GM12892 (cell line): Measurements from ENCODE around the gene HK3.

Source experiments
- POLR2A ChIP-seq: IDR thresholded peaks from 2 replicates; pipeline ENCODE4 v1.6.1; 2011; ENCODE audit warnings: low read depth, low read length, control low read depth
- TAF1 ChIP-seq: IDR thresholded peaks from 2 replicates; pipeline ENCODE4 v1.6.1; 2011; ENCODE audit warnings: low read depth, mild to moderate bottlenecking, control low read depth, low read length, borderline replicate concordance

DNA sequence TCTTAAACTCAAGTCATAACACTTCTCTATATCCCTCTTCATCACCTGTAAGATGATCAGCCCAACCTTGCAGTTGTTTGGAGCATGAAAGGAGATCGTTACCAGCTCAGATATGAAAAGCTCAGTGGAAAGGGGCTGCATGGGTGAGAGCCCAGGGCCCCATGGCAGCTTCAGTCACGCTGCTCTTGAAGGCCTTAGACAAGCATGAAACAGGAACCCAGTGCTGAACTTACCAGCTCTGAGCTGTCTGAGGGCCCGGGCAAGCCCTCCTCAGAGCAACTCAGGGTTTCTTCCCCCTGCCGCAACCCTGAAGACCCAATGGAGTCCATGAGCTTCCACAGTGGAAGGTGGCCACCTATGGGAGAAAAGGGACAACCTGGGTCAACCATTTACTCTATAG lies 3.3 kb downstream of the HK3 start:
- no peak for TF ChIP-seq POLR2A
- TF ChIP-seq TAF1, result no peak
